ENCODE data around the gene MPZL1. TPM values are rescaled to one million over a fixed set of nuclear protein-coding genes. Genes with fewer than 3 reads are reported as not detected.

Gene MPZL1
- total and polyA plus RNA-seq, 2 of the 13 experiments (the other 11 are each of a cell fraction or from before 2014, with no cell fraction given), result 38.0 to 68.7 TPM

GRCh38 chr1:167695147-167695546 lies 26.6 kb upstream of the MPZL1 start (continued):
- TF ChIP-seq CENPT (CRISPR knock-in tag; IDR thresholded peaks at IDR 0.05; ENCODE audit: low read depth), result no peak

GRCh38 chr1:167695756-167696561 lies 25.8 kb upstream of the MPZL1 start:
- Histone ChIP-seq H3K79me2 (ENCODE audit: insufficient read depth, low read length) (no peaks in the 10 kb centered on the region), H3K27ac (ENCODE audit: extremely low read length, insufficient read depth, low read length) (no peak overlapping the region), H2AFZ (ENCODE audit: low read length) (no peak overlapping the region), H3K4me2 (ENCODE audit: low read depth, low read length) (no peak overlapping the region), H3K4me3 (replicated peaks in 1 of 3; ENCODE audit: insufficient read depth in 1 of 3, low read depth in 2 of 3, low read length in 3 of 3) (no peak overlapping the region), H4K20me1 (ENCODE audit: insufficient read depth, low read length) (no peaks in the 10 kb centered on the region), H3K9ac (ENCODE audit: insufficient read depth, low read depth, low read length) (no peak overlapping the region), H3K27me3 (ENCODE audit: control insufficient read depth in 1 of 2, insufficient read depth in 2 of 2, low read length in 2 of 2) (peaks cover 5 to 29% of the 10 kb centered on the region in 2 experiments; a peak in 2 of 5 replicates), H3K9me3 (ENCODE audit: low read length) (no peaks in the 10 kb centered on the region), H3K4me1 (ENCODE audit: insufficient read depth, low read length) (no peaks in the 10 kb centered on the region), H3K36me3 (replicated peaks in 1 of 2; ENCODE audit: control insufficient read depth in 1 of 2, insufficient read depth in 2 of 2, low read length in 2 of 2) (no peaks in the 10 kb centered on the region)
- ChIA-PET POLR2A (no interaction called here), CTCF (ENCODE audit: low intra/inter-chr PET ratio, low total read pairs) (no interaction called here)
- no peak for FAIRE-seq
- no peak for DNase-seq (ENCODE audit: low spot score)
- in situ Hi-C loops (cut with HindIII; ENCODE audit: extremely low pct_ligation_motif_present, low pct_unique_long_range_greater_than_20kb) (no loop called here), intact Hi-C loops (cut with micrococcal nuclease; ENCODE audit: unreplicated experiment) (no loop called here)
- no TSS peak for BruUV-seq (replicated peaks)
- ATAC-seq, result no peak
- TF ChIP-seq POGZ (CRISPR knock-in tag; IDR thresholded peaks at IDR 0.05) (no peak), GFI1 (CRISPR knock-in tag; IDR thresholded peaks at IDR 0.05; ENCODE audit: borderline replicate concordance) (no peak), HOXD1 (CRISPR knock-in tag; IDR thresholded peaks at IDR 0.05) (no peak), ZFAT (CRISPR knock-in tag; conservative IDR thresholded peaks at IDR 0.05) (no peak), HMGA1 (CRISPR knock-in tag; conservative IDR thresholded peaks at IDR 0.05) (no peak), SMARCE1 (IDR thresholded peaks at IDR 0.05; ENCODE audit: borderline replicate concordance) (no peak), MLXIP (CRISPR knock-in tag; IDR thresholded peaks at IDR 0.05; ENCODE audit: borderline replicate concordance) (no peak), ZNF496 (CRISPR knock-in tag; IDR thresholded peaks at IDR 0.05; ENCODE audit: insufficient replicate concordance) (no peak), MED1 (CRISPR knock-in tag; IDR thresholded peaks at IDR 0.05) (no peak), ARNT (IDR thresholded peaks at IDR 0.05) (no peak), ZNF580 (CRISPR knock-in tag; IDR thresholded peaks at IDR 0.05; ENCODE audit: borderline replicate concordance, low read depth) (no peak), AGO2 (optimal IDR thresholded peaks at IDR 0.05; ENCODE audit: low read depth, low read length) (no peak), SRSF4 (IDR thresholded peaks at IDR 0.05; ENCODE audit: low read depth, low read length, poor library complexity, severe bottlenecking) (no peak), ZFY (CRISPR knock-in tag; IDR thresholded peaks at IDR 0.05) (no peak)
- 49% methylated on average over 5 of the region's 7 CpGs for WGBS (ENCODE audit: low lambda C conversion rate)
